GM18498 (cell line): ENCODE data around the gene SNX30.

ENCODE experiments used
- ATAC-seq: cut with Tn5 transposase; IDR thresholded peaks from one replicate; pipeline ENCODE4 v1.9.1; 2021; ENCODE audit warnings: mild to moderate bottlenecking, moderate library complexity; ENCODE audit not compliant: unreplicated experiment

SNX30 gene

GRCh38 chr9:112751056-112751795, 666 bp downstream of the SNX30 start:
- ATAC-seq, result peak; percentile 31

- no peak for ATAC-seq
These were observed 2.0 kb downstream of the SNX30 start for GRCh38 chr9:112752334-112753125.

- ATAC-seq, result no peak
These were observed 3.2 kb downstream of the SNX30 start for GRCh38 chr9:112753725-112754124.

- no peak for ATAC-seq
These were observed 4.0 kb downstream of the SNX30 start for GRCh38 chr9:112754578-112754977.

- ATAC-seq, result no peak
These were observed 4.5 kb downstream of the SNX30 start for GRCh38 chr9:112755016-112755427.

- no peak for ATAC-seq
These were observed 5.1 kb downstream of the SNX30 start for GRCh38 chr9:112755675-112756074.

- ATAC-seq, result no peak
These were observed 6.8 kb downstream of the SNX30 start for GRCh38 chr9:112757282-112757883.

- no peak for ATAC-seq
These were observed 7.4 kb downstream of the SNX30 start for GRCh38 chr9:112757940-112758339.

- ATAC-seq, result no peak
These were observed 10.3 kb downstream of the SNX30 start for GRCh38 chr9:112760821-112761220.

- ATAC-seq, result no peak
These were observed 11.5 kb downstream of the SNX30 start for GRCh38 chr9:112761912-112762655.

- no peak for ATAC-seq
These were observed 12.4 kb downstream of the SNX30 start for GRCh38 chr9:112762726-112763518.

GRCh38 chr9:112764344-112764743, 13.8 kb downstream of the SNX30 start:
- no peak for ATAC-seq

- no peak for ATAC-seq
These were observed 14.3 kb downstream of the SNX30 start for GRCh38 chr9:112764837-112765236.

GRCh38 chr9:112765281-112765680, 14.7 kb downstream of the SNX30 start:
- ATAC-seq, result no peak

- peak; percentile 39 for ATAC-seq
These were observed 21.0 kb downstream of the SNX30 start for GRCh38 chr9:112771359-112772214.

- ATAC-seq, result peak; percentile 16
These were observed 21.6 kb downstream of the SNX30 start for GRCh38 chr9:112772215-112772509.

- no peak for ATAC-seq
These were observed 22.0 kb downstream of the SNX30 start for GRCh38 chr9:112772551-112772950.

GRCh38 chr9:112774006-112774996, 23.7 kb downstream of the SNX30 start:
- ATAC-seq, result peak; percentile 62
